ENCODE measurements around the gene MBLAC1. TPM values are rescaled to one million over a fixed set of nuclear protein-coding genes. Genes with fewer than 3 reads are reported as not detected.
"Not testable (repeated sequence)": the region's sequence is repeated elsewhere in the genome, so short reads cannot be mapped to it uniquely, and the experiment has no call there.

The MBLAC1 gene
- total RNA-seq, 1 donor from 2014 or later, result 2.3 TPM

DNA sequence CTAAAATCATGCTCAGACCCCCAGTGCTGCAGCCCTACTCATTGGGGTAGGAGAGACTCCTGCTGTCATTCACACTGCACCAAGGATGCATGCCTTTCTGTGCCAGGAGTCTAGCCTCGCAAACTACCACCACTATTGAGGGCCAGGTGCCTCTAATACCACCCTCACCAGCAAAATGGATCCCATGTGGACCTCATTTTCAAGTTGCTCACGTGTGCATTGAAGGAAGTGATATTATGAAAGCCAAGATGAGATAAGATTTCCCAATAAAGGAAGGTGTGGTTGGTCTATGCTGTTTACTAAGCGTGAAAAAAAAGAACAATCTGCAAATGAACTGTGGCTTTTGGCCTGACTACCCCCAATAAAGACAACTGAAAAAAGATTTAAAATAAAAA lies 14.8 kb downstream of the MBLAC1 start:
- H3K36me3 Mint-ChIP-seq (ENCODE audit: unreplicated experiment), result no peaks in the 10 kb centered on the region
- H3K4me3 Mint-ChIP-seq (ENCODE audit: unreplicated experiment), result no peak overlapping the region
- no peak overlapping the region for H3K27ac Mint-ChIP-seq (ENCODE audit: unreplicated experiment)
- no peaks in the 10 kb centered on the region for H3K9me3 Mint-ChIP-seq (ENCODE audit: unreplicated experiment)
- TF ChIP-seq, protein P1, sequence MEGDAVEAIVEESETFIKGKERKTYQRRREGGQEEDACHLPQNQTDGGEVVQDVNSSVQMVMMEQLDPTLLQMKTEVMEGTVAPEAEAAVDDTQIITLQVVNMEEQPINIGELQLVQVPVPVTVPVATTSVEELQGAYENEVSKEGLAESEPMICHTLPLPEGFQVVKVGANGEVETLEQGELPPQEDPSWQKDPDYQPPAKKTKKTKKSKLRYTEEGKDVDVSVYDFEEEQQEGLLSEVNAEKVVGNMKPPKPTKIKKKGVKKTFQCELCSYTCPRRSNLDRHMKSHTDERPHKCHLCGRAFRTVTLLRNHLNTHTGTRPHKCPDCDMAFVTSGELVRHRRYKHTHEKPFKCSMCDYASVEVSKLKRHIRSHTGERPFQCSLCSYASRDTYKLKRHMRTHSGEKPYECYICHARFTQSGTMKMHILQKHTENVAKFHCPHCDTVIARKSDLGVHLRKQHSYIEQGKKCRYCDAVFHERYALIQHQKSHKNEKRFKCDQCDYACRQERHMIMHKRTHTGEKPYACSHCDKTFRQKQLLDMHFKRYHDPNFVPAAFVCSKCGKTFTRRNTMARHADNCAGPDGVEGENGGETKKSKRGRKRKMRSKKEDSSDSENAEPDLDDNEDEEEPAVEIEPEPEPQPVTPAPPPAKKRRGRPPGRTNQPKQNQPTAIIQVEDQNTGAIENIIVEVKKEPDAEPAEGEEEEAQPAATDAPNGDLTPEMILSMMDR (IDR thresholded peaks at IDR 0.05), result no peak
- peaks cover 14% of the 10 kb centered on the region for H3K27me3 Mint-ChIP-seq (ENCODE audit: unreplicated experiment)
- H3K4me1 Mint-ChIP-seq (ENCODE audit: unreplicated experiment), result no peaks in the 10 kb centered on the region
- no peak for DNase-seq (ENCODE audit: extremely low spot score, unreplicated experiment)

DNA sequence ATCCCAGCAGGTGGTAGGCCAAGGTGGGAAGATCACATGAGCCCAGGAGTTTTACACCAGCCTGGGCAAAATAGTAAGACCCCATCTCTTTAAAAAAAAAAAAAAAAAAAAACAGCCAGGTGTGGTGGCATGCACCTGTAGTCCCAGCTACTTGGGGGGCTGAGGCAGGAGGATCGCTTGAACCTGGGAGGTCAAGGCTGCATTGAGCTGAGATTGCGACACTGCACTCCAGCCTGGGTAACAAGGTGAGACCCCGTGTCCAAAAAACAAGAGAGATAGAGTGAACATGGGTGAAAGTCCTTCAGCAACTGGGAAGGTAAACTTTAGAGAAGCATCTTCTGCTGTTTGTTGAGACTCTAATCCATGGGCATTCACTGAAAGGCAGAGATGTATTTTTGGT lies 15.7 kb downstream of the MBLAC1 start:
- TF ChIP-seq, protein P1 (IDR thresholded peaks at IDR 0.05), result no peak
- Mint-ChIP-seq H3K9me3 (ENCODE audit: unreplicated experiment) (no peaks in the 10 kb centered on the region), H3K27ac (ENCODE audit: unreplicated experiment) (no peak overlapping the region), H3K27me3 (ENCODE audit: unreplicated experiment) (peaks cover 14% of the 10 kb centered on the region), H3K36me3 (ENCODE audit: unreplicated experiment) (no peaks in the 10 kb centered on the region), H3K4me3 (ENCODE audit: unreplicated experiment) (no peak overlapping the region), H3K4me1 (ENCODE audit: unreplicated experiment) (no peaks in the 10 kb centered on the region)
- no peak for DNase-seq (ENCODE audit: extremely low spot score, unreplicated experiment)

DNA sequence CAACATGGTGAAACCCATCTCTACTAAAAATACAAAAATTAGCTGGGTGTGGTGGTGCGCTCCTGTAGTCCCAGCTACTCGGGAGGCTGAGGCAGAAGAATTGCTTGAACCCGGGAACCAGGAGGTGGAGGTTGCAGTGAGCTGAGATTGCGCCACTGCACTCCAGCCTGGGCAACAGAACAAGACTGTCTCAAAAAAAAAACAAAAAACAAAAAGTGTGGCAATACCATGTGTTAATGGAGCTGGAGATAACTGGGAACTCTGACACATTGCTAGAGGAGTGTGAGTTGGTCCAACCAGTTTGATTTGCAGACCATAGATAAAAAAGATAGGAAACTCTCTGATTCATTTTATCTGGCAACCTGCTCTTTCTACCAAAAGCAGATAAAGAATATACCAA lies 19.6 kb downstream of the MBLAC1 start:
- H3K27me3 Mint-ChIP-seq (ENCODE audit: unreplicated experiment); DNase-seq (ENCODE audit: extremely low spot score, unreplicated experiment); H3K4me3 Mint-ChIP-seq (ENCODE audit: unreplicated experiment); H3K36me3 Mint-ChIP-seq (ENCODE audit: unreplicated experiment); H3K9me3 Mint-ChIP-seq (ENCODE audit: unreplicated experiment); H3K27ac Mint-ChIP-seq (ENCODE audit: unreplicated experiment): not testable (repeated sequence)
- H3K4me1 Mint-ChIP-seq (ENCODE audit: unreplicated experiment), result peaks cover 18% of the 10 kb centered on the region

DNA sequence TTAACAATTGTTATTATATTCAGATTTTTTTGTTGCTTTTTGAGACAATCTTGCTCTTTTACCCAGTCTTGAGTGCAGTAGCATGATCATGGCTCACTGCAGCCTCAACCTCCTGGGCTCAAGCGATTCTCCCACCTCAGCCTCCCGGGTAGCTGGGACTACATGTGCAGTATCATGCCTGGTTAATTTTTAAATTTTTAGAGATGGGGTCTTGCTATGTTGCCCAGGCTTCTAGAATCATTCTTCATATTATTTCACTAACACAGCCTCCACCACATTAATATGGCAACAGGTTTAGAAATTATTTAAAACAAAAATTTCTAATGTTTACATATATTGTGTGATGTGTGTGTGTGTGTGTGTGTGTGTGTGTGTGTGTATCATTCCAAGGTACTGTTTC lies 20.5 kb downstream of the MBLAC1 start:
- Mint-ChIP-seq H3K4me3 (ENCODE audit: unreplicated experiment) (no peak overlapping the region), H3K27me3 (ENCODE audit: unreplicated experiment) (no peaks in the 10 kb centered on the region), H3K4me1 (ENCODE audit: unreplicated experiment) (peaks cover 18% of the 10 kb centered on the region)

DNA sequence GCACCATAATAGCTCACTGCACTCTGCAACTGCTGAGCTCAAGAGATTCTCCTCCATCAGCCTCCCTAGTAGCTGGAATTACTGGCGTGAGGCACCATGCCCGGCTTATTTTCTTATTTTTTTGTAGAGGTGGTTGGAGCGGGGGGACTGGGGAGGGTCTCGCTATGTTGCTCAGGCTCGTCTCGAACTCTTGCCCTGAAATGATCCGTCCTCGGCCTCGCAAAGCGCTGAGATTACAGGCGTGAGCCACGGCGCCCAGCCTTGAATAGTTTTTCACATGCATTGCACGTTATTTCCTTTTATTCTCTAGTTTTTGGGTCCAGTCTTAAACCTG lies 21.4 kb downstream of the MBLAC1 start:
- H3K27ac Mint-ChIP-seq (ENCODE audit: unreplicated experiment), result peak overlapping the region; percentile 94

More for the DNA sequence above, 20.5 kb downstream of the MBLAC1 start:
- Mint-ChIP-seq H3K9me3 (ENCODE audit: unreplicated experiment) (no peaks in the 10 kb centered on the region), H3K36me3 (ENCODE audit: unreplicated experiment) (peaks cover 6% of the 10 kb centered on the region), H3K27ac (ENCODE audit: unreplicated experiment) (no peak overlapping the region)
- DNase-seq (ENCODE audit: extremely low spot score, unreplicated experiment), result no peak
- TF ChIP-seq, protein P1 (IDR thresholded peaks at IDR 0.05), result no peak

More for the DNA sequence above, 21.4 kb downstream of the MBLAC1 start:
- Mint-ChIP-seq H3K4me1 (ENCODE audit: unreplicated experiment) (peaks cover 18% of the 10 kb centered on the region), H3K4me3 (ENCODE audit: unreplicated experiment) (peak overlapping the region; percentile 99), H3K36me3 (ENCODE audit: unreplicated experiment) (peaks cover 10% of the 10 kb centered on the region), H3K27me3 (ENCODE audit: unreplicated experiment) (no peaks in the 10 kb centered on the region), H3K9me3 (ENCODE audit: unreplicated experiment) (no peaks in the 10 kb centered on the region)
- TF ChIP-seq, protein P1 (IDR thresholded peaks at IDR 0.05), result no peak
- DNase-seq (ENCODE audit: extremely low spot score, unreplicated experiment), result no peak

All from osteocyte (in vitro differentiated cells).